K562 (cell line): ENCODE measurements around the gene DARS2. TPM values are rescaled to one million over a fixed set of nuclear protein-coding genes. Genes with fewer than 3 reads are reported as not detected.

Source experiments
- ADNP ChIP-seq: fragments of 200-800 bp; sonication (Bioruptor generic); IDR thresholded peaks from 2 replicates; pipeline ENCODE4 v1.6.1; 2016; ENCODE audit warnings: missing genetic modification characterization, missing compliant biosample characterization
- ARID2 ChIP-seq: fragments of 450-650 bp; IDR thresholded peaks from 2 replicates; pipeline ENCODE4 v1.6.1; 2017; ENCODE audit warnings: antibody characterized with exemption, mild to moderate bottlenecking
- E2F1 ChIP-seq: sonication (generic); formaldehyde crosslinking; IDR thresholded peaks from 2 replicates; pipeline ENCODE4 v1.8.1; 2023; ENCODE audit warnings: mild to moderate bottlenecking, missing genetic modification reagents, moderate library complexity
- FIP1L1 ChIP-seq: fragments of 200-400 bp; formaldehyde crosslinking; IDR thresholded peaks from 2 replicates; pipeline ENCODE4 v1.6.1; 2018; ENCODE audit warnings: mild to moderate bottlenecking, low read depth, low read length; ENCODE audit not compliant: poor library complexity, severe bottlenecking
- FOXA3 ChIP-seq, 2 experiments: fragments of 450-650 bp in 1 of 2; sonication (generic) in 1 of 2; formaldehyde crosslinking; IDR thresholded peaks in 1 of 2; conservative IDR thresholded peaks in 1 of 2; 2 replicates each; pipeline versions ENCODE4 v1.4.0 to v1.8.0; 2020 to 2022; ENCODE audit warnings: mild to moderate bottlenecking in 2 of 2, missing genetic modification reagents in 1 of 2
- MAZ ChIP-seq, 2 experiments: fragments of 450-650 bp in 1 of 2; sonication (generic) in 1 of 2; formaldehyde crosslinking; IDR thresholded peaks in 1 of 2; conservative IDR thresholded peaks in 1 of 2; 2 replicates each; pipeline versions ENCODE4 v1.4.0 to v1.5.0; 2020; ENCODE audit warnings: mild to moderate bottlenecking in 1 of 2, missing genetic modification reagents in 1 of 2
- NCOR1 ChIP-seq: fragments of 450-650 bp; IDR thresholded peaks from 2 replicates; pipeline ENCODE4 v1.6.1; 2016; ENCODE audit warnings: mild to moderate bottlenecking, moderate library complexity
- NONO ChIP-seq, 2 experiments: fragments of 200-400 bp in 1 of 2; fragments of 450-650 bp in 1 of 2; formaldehyde crosslinking in 1 of 2; IDR thresholded peaks; 2 replicates each; pipeline ENCODE4 v1.6.1; 2017; ENCODE audit warnings: low read depth in 2 of 2, mild to moderate bottlenecking in 2 of 2, moderate library complexity in 2 of 2, low read length in 1 of 2
- NR2C1 ChIP-seq, 2 experiments: fragments of 450-650 bp; IDR thresholded peaks; 2 replicates each; pipeline ENCODE4 v1.6.1; 2017; ENCODE audit warnings: mild to moderate bottlenecking in 2 of 2, antibody characterized with exemption in 1 of 2, inconsistent platforms in 1 of 2, missing compliant biosample characterization in 1 of 2, missing genetic modification characterization in 1 of 2
- OTX1 ChIP-seq: fragments of 450-650 bp; formaldehyde crosslinking; IDR thresholded peaks from 2 replicates; pipeline ENCODE4 v1.4.0; 2022; ENCODE audit warnings: mild to moderate bottlenecking
- PML ChIP-seq: IDR thresholded peaks from 2 replicates; pipeline ENCODE4 v1.6.1; 2012; ENCODE audit warnings: low read length, inconsistent platforms
- POLR2AphosphoS2 ChIP-seq: IDR thresholded peaks from 2 replicates; pipeline ENCODE4 v1.6.1; 2012; ENCODE audit warnings: low read length, improper control_type of control experiment
- PTBP1 ChIP-seq: fragments of 200-400 bp; formaldehyde crosslinking; IDR thresholded peaks from 2 replicates; pipeline ENCODE4 v1.6.1; 2017; ENCODE audit warnings: low read depth, low read length
- SMC3 ChIP-seq: conservative IDR thresholded peaks from 2 replicates; pipeline ENCODE4 v1.6.1; 2011; ENCODE audit warnings: low read depth, low read length, improper control_type of control experiment; ENCODE audit not compliant: insufficient read depth
- TBL1XR1 ChIP-seq, 2 experiments: IDR thresholded peaks; 2 replicates each; pipeline ENCODE4 v1.6.1; 2012; ENCODE audit warnings: improper control_type of control experiment in 2 of 2, low read length in 2 of 2, mild to moderate bottlenecking in 1 of 2
- TOE1 ChIP-seq, 2 experiments: fragments of 450-650 bp in 1 of 2; sonication (generic) in 1 of 2; formaldehyde crosslinking in 1 of 2; IDR thresholded peaks; 2 replicates each; pipeline versions ENCODE4 v1.7.1 to v1.8.0; 2016 to 2022; ENCODE audit warnings: borderline replicate concordance in 2 of 2, mild to moderate bottlenecking in 2 of 2, antibody characterized with exemption in 1 of 2, inconsistent platforms in 1 of 2, low read depth in 1 of 2, missing genetic modification reagents in 1 of 2, moderate library complexity in 1 of 2
- TRIM24 ChIP-seq, 2 experiments: fragments of 450-650 bp; IDR thresholded peaks; 2 replicates each; pipeline ENCODE4 v1.6.1; 2016
- ZEB2 ChIP-seq: fragments of 450-650 bp; IDR thresholded peaks from 2 replicates; pipeline ENCODE4 v1.6.1; 2016
- polyA plus RNA-seq, 8 experiments: library from polyadenylated mRNA; depleted of rRNA in 4 of 8; stranded (reverse) in 5 of 8; unstranded in 3 of 8; fragments of >200 nt; fragmentation: Nextera tagmentation in 2 of 8; fragmentation: Illumina TruSeq in 1 of 8; extraction: Ambion mirVana in 2 of 8; extraction: Trizol in 1 of 8; gene quantifications; 2 replicates each; pipeline versions ENCODE4 v1.2.1 to v1.2.3, GENCODE V29; 2011 to 2014; ENCODE audit warnings: inconsistent platforms in 1 of 8, missing spikeins in 1 of 8
- total RNA-seq, 7 experiments: library from RNA; depleted of rRNA in 6 of 7; stranded (reverse); fragments of >200 nt in 6 of 7; fragmentation: Illumina TruSeq in 2 of 7; extraction: Trizol in 2 of 7; gene quantifications; 2 replicates each; pipeline versions ENCODE4 v1.2.1 to v1.2.3, GENCODE V29; 2011 to 2021; ENCODE audit warnings: low replicate concordance in 1 of 7
- TF ChIP-seq, protein P1 (sequence below): fragments of 250-450 bp; sonication (Bioruptor Pico); IDR thresholded peaks from 2 replicates; pipeline ENCODE4 v1.5.0; 2020; ENCODE audit warnings: mild to moderate bottlenecking, borderline replicate concordance
- TF ChIP-seq, protein P2 (sequence below): fragments of 450-650 bp; formaldehyde crosslinking; IDR thresholded peaks from 2 replicates; pipeline ENCODE4 v1.4.0; 2020; ENCODE audit warnings: mild to moderate bottlenecking, moderate library complexity
- TF ChIP-seq, protein P3 (sequence below): fragments of 450-650 bp; formaldehyde crosslinking; IDR thresholded peaks from 2 replicates; pipeline ENCODE4 v1.4.0; 2022; ENCODE audit warnings: missing genetic modification characterization

DARS2 gene
- total and polyA plus RNA-seq, 9 of the 15 experiments (the other 6 are each of a cell fraction or from before 2014, with no cell fraction given) = 36.4 to 96.7 (median 68.6) TPM

- TF ChIP-seq MAZ (CRISPR knock-in tag; conservative IDR thresholded peaks at IDR 0.05 in 1 of 2, IDR thresholded peaks at IDR 0.05 in 1 of 2) = 0 out of 4 replicates have a peak, but pooled peaks of 1 of the 2 experiments have one; percentile 12
- TF ChIP-seq ADNP = no peak
- peak in 1 of 2 experiments; percentile 46; a peak in 1 of 4 replicates for TF ChIP-seq NONO (IDR thresholded peaks at IDR 0.05; ENCODE audit: low read depth in 2 of 2, low read length in 1 of 2)
- no peak for TF ChIP-seq ZEB2
- TF ChIP-seq, protein P1, sequence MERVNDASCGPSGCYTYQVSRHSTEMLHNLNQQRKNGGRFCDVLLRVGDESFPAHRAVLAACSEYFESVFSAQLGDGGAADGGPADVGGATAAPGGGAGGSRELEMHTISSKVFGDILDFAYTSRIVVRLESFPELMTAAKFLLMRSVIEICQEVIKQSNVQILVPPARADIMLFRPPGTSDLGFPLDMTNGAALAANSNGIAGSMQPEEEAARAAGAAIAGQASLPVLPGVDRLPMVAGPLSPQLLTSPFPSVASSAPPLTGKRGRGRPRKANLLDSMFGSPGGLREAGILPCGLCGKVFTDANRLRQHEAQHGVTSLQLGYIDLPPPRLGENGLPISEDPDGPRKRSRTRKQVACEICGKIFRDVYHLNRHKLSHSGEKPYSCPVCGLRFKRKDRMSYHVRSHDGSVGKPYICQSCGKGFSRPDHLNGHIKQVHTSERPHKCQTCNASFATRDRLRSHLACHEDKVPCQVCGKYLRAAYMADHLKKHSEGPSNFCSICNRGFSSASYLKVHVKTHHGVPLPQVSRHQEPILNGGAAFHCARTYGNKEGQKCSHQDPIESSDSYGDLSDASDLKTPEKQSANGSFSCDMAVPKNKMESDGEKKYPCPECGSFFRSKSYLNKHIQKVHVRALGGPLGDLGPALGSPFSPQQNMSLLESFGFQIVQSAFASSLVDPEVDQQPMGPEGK (CRISPR knock-in tag) = 0 out of 2 replicates have a peak, but pooled peaks have one; percentile 16
- peak in 1 of 2 experiments; percentile 29; a peak in 1 of 4 replicates for TF ChIP-seq TBL1XR1 (IDR thresholded peaks at IDR 0.05; ENCODE audit: low read length in 2 of 2)
- TF ChIP-seq NCOR1 = peak; percentile 7; the same call in 1 of the 2 replicates
- 0 out of 4 replicates have a peak, but pooled peaks of 1 of the 2 experiments have one; percentile 5 for TF ChIP-seq FOXA3 (CRISPR knock-in tag; conservative IDR thresholded peaks at IDR 0.05 in 1 of 2, IDR thresholded peaks at IDR 0.05 in 1 of 2)
- peak; percentile 71 for TF ChIP-seq PML
- TF ChIP-seq POLR2AphosphoS2 = 0 out of 2 replicates have a peak, but pooled peaks have one; percentile 5
- no peak for TF ChIP-seq SMC3
- TF ChIP-seq, protein P2, sequence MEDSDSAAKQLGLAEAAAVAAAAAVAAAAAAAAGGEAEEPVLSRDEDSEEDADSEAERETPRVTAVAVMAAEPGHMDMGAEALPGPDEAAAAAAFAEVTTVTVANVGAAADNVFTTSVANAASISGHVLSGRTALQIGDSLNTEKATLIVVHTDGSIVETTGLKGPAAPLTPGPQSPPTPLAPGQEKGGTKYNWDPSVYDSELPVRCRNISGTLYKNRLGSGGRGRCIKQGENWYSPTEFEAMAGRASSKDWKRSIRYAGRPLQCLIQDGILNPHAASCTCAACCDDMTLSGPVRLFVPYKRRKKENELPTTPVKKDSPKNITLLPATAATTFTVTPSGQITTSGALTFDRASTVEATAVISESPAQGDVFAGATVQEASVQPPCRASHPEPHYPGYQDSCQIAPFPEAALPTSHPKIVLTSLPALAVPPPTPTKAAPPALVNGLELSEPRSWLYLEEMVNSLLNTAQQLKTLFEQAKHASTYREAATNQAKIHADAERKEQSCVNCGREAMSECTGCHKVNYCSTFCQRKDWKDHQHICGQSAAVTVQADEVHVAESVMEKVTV (CRISPR knock-in tag) = 0 out of 2 replicates have a peak, but pooled peaks have one; percentile 5
- TF ChIP-seq OTX1 (CRISPR knock-in tag) = peak; percentile 46; the same call in 1 of the 2 replicates
- TF ChIP-seq, protein P3, sequence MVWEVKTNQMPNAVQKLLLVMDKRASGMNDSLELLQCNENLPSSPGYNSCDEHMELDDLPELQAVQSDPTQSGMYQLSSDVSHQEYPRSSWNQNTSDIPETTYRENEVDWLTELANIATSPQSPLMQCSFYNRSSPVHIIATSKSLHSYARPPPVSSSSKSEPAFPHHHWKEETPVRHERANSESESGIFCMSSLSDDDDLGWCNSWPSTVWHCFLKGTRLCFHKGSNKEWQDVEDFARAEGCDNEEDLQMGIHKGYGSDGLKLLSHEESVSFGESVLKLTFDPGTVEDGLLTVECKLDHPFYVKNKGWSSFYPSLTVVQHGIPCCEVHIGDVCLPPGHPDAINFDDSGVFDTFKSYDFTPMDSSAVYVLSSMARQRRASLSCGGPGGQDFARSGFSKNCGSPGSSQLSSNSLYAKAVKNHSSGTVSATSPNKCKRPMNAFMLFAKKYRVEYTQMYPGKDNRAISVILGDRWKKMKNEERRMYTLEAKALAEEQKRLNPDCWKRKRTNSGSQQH (CRISPR knock-in tag) = peak; percentile 38; the same call in 1 of the 2 replicates
- TF ChIP-seq TRIM24 (IDR thresholded peaks at IDR 0.05) = no peak
- TF ChIP-seq E2F1 = no peak
- 0 out of 2 replicates have a peak, but pooled peaks have one; percentile 9 for TF ChIP-seq PTBP1
- TF ChIP-seq NR2C1 (IDR thresholded peaks at IDR 0.05) = no peak
- no peak for TF ChIP-seq NR2C1 (tag; IDR thresholded peaks at IDR 0.05)
- TF ChIP-seq ARID2 = no peak
- no peak for TF ChIP-seq FIP1L1
- no peak for TF ChIP-seq TOE1 (IDR thresholded peaks at IDR 0.05; ENCODE audit: borderline replicate concordance)
- TF ChIP-seq TOE1 (CRISPR knock-in tag; IDR thresholded peaks at IDR 0.05; ENCODE audit: borderline replicate concordance, low read depth) = no peak
Measured at GRCh38 chr1:173861731-173862145, 37.3 kb downstream of the DARS2 start (continued).
